ENCODE results near the gene GPRC5C. TPM values are rescaled to one million over a fixed set of nuclear protein-coding genes. Genes with fewer than 3 reads are reported as not detected.
A peak's percentile ranks its signal among the peaks of the same experiment; 100 is the strongest.

GPRC5C gene
- total RNA-seq, 2 donors from 2014 or later, result 56.0 to 67.0 TPM

GRCh38 chr17:74441537-74441936 lies 9.6 kb downstream of the GPRC5C start:
- Histone ChIP-seq H3K4me3 (no peak overlapping the region), H3K4me1 (ENCODE audit: control insufficient read depth in 1 of 2, low read depth in 2 of 2) (peaks cover 44 to 54% of the 10 kb centered on the region in 2 donors), H3K27me3 (replicated peaks; ENCODE audit: insufficient read depth) (no peaks in the 10 kb centered on the region), H3K27ac (no peak overlapping the region), H3K36me3 (peaks cover 21% of the 10 kb centered on the region), H3K9me3 (no peaks in the 10 kb centered on the region)
- ATAC-seq (ENCODE audit: insufficient number of reproducible peaks, low FRiP score, low read depth) (no peak), DNase-seq (ENCODE audit: low spot score) (no peak)
- TF ChIP-seq CTCF (IDR thresholded peaks at IDR 0.05), result no peak

- no peak for DNase-seq (ENCODE audit: low spot score)
- H3K27me3 ChIP-seq (replicated peaks; ENCODE audit: insufficient read depth), result no peaks in the 10 kb centered on the region
- H3K9me3 ChIP-seq, result no peaks in the 10 kb centered on the region
- ATAC-seq (ENCODE audit: insufficient number of reproducible peaks, low FRiP score, low read depth), result no peak
- peak overlapping the region; percentile 63 for H3K4me3 ChIP-seq
- peaks cover 46 to 53% of the 10 kb centered on the region in 2 donors for H3K4me1 ChIP-seq (ENCODE audit: control insufficient read depth in 1 of 2, low read depth in 2 of 2)
- peak overlapping the region; percentile 93 to 96 for H3K27ac ChIP-seq
- no peak for TF ChIP-seq CTCF (IDR thresholded peaks at IDR 0.05)
- peaks cover 21% of the 10 kb centered on the region for H3K36me3 ChIP-seq
These were observed 10.4 kb downstream of the GPRC5C start for GRCh38 chr17:74442291-74442669.

GRCh38 chr17:74442670-74443515 lies 11.0 kb downstream of the GPRC5C start:
- no peak for TF ChIP-seq CTCF (IDR thresholded peaks at IDR 0.05)
- Histone ChIP-seq H3K9me3 (no peaks in the 10 kb centered on the region), H3K27ac (peak overlapping the region; percentile 93 to 96), H3K4me1 (ENCODE audit: control insufficient read depth in 1 of 2, low read depth in 2 of 2) (peaks cover 52 to 59% of the 10 kb centered on the region in 2 donors), H3K4me3 (peak overlapping the region; percentile 63), H3K36me3 (peaks cover 21% of the 10 kb centered on the region), H3K27me3 (replicated peaks; ENCODE audit: insufficient read depth) (no peaks in the 10 kb centered on the region)
- peak; percentile 29 for ATAC-seq (ENCODE audit: insufficient number of reproducible peaks, low FRiP score, low read depth)
- DNase-seq (ENCODE audit: low spot score), result peak; percentile 67

GRCh38 chr17:74443516-74444296 lies 11.8 kb downstream of the GPRC5C start:
- DNase-seq (ENCODE audit: low spot score), result no peak
- no peaks in the 10 kb centered on the region for H3K27me3 ChIP-seq (replicated peaks; ENCODE audit: insufficient read depth)
- ATAC-seq (ENCODE audit: insufficient number of reproducible peaks, low FRiP score, low read depth), result no peak
- peak overlapping the region; percentile 93 to 96 for H3K27ac ChIP-seq
- peak overlapping the region; percentile 63 for H3K4me3 ChIP-seq
- H3K4me1 ChIP-seq (ENCODE audit: control insufficient read depth in 1 of 2, low read depth in 2 of 2), result peaks cover 60 to 67% of the 10 kb centered on the region in 2 donors
- no peak for TF ChIP-seq CTCF (IDR thresholded peaks at IDR 0.05)
- peaks cover 16% of the 10 kb centered on the region for H3K36me3 ChIP-seq
- no peaks in the 10 kb centered on the region for H3K9me3 ChIP-seq

GRCh38 chr17:74444406-74444805 lies 12.5 kb downstream of the GPRC5C start:
- Histone ChIP-seq H3K27ac (peak overlapping the region; percentile 93 to 96), H3K27me3 (replicated peaks; ENCODE audit: insufficient read depth) (no peaks in the 10 kb centered on the region), H3K4me3 (peak overlapping the region; percentile 12), H3K9me3 (no peaks in the 10 kb centered on the region), H3K36me3 (peaks cover 16% of the 10 kb centered on the region), H3K4me1 (ENCODE audit: control insufficient read depth in 1 of 2, low read depth in 2 of 2) (peaks cover 65 to 74% of the 10 kb centered on the region in 2 donors)
- no peak for TF ChIP-seq CTCF (IDR thresholded peaks at IDR 0.05)
- ATAC-seq (ENCODE audit: insufficient number of reproducible peaks, low FRiP score, low read depth) (no peak), DNase-seq (ENCODE audit: low spot score) (no peak)
